ENCODE results near the gene VAV3.

DNA sequence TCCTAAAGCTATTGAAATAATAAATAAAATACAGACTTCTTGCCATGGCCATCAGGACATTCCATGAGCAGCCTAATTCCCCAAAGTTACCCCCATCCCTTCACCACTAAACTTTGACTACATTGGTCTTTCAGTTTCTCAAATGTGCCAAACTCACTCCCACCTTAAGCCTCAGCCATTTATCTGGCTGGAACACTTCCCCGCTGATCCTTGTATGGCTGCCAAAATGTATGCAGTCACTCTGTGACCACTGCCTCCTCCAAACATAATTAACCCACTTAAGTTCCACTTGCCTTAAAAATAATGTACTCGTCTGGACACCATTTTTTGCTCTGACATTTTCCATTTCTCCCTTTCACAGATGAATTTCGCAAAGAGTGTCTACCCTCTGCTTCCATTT, 416.7 kb downstream of the VAV3 start:
- TF ChIP-seq, protein P1, sequence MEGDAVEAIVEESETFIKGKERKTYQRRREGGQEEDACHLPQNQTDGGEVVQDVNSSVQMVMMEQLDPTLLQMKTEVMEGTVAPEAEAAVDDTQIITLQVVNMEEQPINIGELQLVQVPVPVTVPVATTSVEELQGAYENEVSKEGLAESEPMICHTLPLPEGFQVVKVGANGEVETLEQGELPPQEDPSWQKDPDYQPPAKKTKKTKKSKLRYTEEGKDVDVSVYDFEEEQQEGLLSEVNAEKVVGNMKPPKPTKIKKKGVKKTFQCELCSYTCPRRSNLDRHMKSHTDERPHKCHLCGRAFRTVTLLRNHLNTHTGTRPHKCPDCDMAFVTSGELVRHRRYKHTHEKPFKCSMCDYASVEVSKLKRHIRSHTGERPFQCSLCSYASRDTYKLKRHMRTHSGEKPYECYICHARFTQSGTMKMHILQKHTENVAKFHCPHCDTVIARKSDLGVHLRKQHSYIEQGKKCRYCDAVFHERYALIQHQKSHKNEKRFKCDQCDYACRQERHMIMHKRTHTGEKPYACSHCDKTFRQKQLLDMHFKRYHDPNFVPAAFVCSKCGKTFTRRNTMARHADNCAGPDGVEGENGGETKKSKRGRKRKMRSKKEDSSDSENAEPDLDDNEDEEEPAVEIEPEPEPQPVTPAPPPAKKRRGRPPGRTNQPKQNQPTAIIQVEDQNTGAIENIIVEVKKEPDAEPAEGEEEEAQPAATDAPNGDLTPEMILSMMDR (IDR thresholded peaks at IDR 0.05) = no peak
- TF ChIP-seq TAF1 (IDR thresholded peaks at IDR 0.05; ENCODE audit: borderline replicate concordance, low read depth, low read length) (no peak), RAD21 (IDR thresholded peaks at IDR 0.05; ENCODE audit: low read length) (no peak), FOXM1 (IDR thresholded peaks at IDR 0.05; ENCODE audit: low read depth) (no peak), YY1 (IDR thresholded peaks at IDR 0.05; ENCODE audit: low read depth) (no peak), ELF1 (IDR thresholded peaks at IDR 0.05) (no peak), POLR2AphosphoS5 (IDR thresholded peaks at IDR 0.05; ENCODE audit: low read depth, low read length) (no peak), SMC3 (IDR thresholded peaks at IDR 0.05; ENCODE audit: low read depth, low read length) (no peak), EP300 (IDR thresholded peaks at IDR 0.05; ENCODE audit: borderline replicate concordance in 1 of 2, low read depth in 1 of 2, low read length in 1 of 2) (no peak), FOSL2 (IDR thresholded peaks at IDR 0.05; ENCODE audit: borderline replicate concordance, low read depth) (no peak)
- TF ChIP-seq, protein P2, sequence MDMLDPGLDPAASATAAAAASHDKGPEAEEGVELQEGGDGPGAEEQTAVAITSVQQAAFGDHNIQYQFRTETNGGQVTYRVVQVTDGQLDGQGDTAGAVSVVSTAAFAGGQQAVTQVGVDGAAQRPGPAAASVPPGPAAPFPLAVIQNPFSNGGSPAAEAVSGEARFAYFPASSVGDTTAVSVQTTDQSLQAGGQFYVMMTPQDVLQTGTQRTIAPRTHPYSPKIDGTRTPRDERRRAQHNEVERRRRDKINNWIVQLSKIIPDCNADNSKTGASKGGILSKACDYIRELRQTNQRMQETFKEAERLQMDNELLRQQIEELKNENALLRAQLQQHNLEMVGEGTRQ (IDR thresholded peaks at IDR 0.05; ENCODE audit: borderline replicate concordance, low read depth, low read length) = no peak
